Coronary artery (tissue), 2 donors: ENCODE results near the gene KLB.
A peak's percentile ranks its signal among the peaks of the same experiment; 100 is the strongest.
"Not testable (repeated sequence)": the region's sequence is repeated elsewhere in the genome, so short reads cannot be mapped to it uniquely, and the experiment has no call there.

Experiments
- DNase-seq: peaks from one replicate; pipeline ENCODE4 v3.0.0-alpha.2; 2017; ENCODE audit warnings: low spot score
- H3K27ac ChIP-seq, 2 donors: fragments of 200-600 bp; sonication (generic); one replicate each; pipeline ENCODE4 v1.5.1; 2016 to 2019
- H3K4me3 ChIP-seq: fragments of 200-600 bp; sonication (generic); 2 replicates; pipeline ENCODE4 v1.5.1; 2016; ENCODE audit warnings: mild to moderate bottlenecking, moderate library complexity
- CTCF ChIP-seq: fragments of 200-600 bp; sonication (generic); IDR thresholded peaks from one replicate; pipeline ENCODE4 v1.5.1; 2019; ENCODE audit warnings: antibody characterized with exemption

KLB gene

GRCh38 chr4:39455486-39455885, 48.8 kb downstream of the KLB start:
- Histone ChIP-seq H3K4me3 (no peak overlapping the region), H3K27ac (no peak overlapping the region)
- DNase-seq, result no peak
- TF ChIP-seq CTCF, result no peak

- no peak for DNase-seq
- H3K4me3 ChIP-seq, result peak overlapping the region; percentile 89
- no peak for TF ChIP-seq CTCF
- peak overlapping the region; percentile 91 to 99 for H3K27ac ChIP-seq
Measured at GRCh38 chr4:39456946-39457763, 50.4 kb downstream of the KLB start.

- not testable (repeated sequence) for DNase-seq
- peak overlapping the region; percentile 89 for H3K4me3 ChIP-seq
- H3K27ac ChIP-seq, result peak overlapping the region; percentile 91 to 99
Measured at GRCh38 chr4:39458161-39458504, 51.4 kb downstream of the KLB start.

GRCh38 chr4:39458505-39459300, 52.0 kb downstream of the KLB start, which contains the start of the genes LIAS and RPL9:
Gene LIAS (plus strand): TSS chr4:39459056. CDS start chr4:39459118, 62 bp downstream.
Gene RPL9 (minus strand): TSS chr4:39458922. CDS start chr4:39458439, 483 bp downstream.
- Histone ChIP-seq H3K4me3 (peak within 1 kb of the TSS; percentile 89), H3K27ac (peak within 1 kb of the TSS; percentile 91 to 99)
- TF ChIP-seq CTCF, result no peak
- DNase-seq, result peak; percentile 96

- TF ChIP-seq CTCF, result no peak
- Histone ChIP-seq H3K4me3 (no peak overlapping the region), H3K27ac (no peak overlapping the region)
- DNase-seq, result no peak
Measured at GRCh38 chr4:39464886-39465501, 58.3 kb downstream of the KLB start.

GRCh38 chr4:39466747-39467146, 60.0 kb downstream of the KLB start:
- DNase-seq, result no peak
- TF ChIP-seq CTCF, result no peak
- no peak overlapping the region for H3K4me3 ChIP-seq
- H3K27ac ChIP-seq, result no peak overlapping the region

- Histone ChIP-seq H3K4me3 (no peak overlapping the region), H3K27ac (no peak overlapping the region)
- TF ChIP-seq CTCF, result no peak
- no peak for DNase-seq
Measured at GRCh38 chr4:39467464-39467863, 60.7 kb downstream of the KLB start.
